CD4-positive, alpha-beta T cell treated with Interleukin-2 at 100 ng/mL for 4 hours (primary cell): Measurements from ENCODE around the gene AGTR1.
"Not testable (repeated sequence)": the region's sequence is repeated elsewhere in the genome, so short reads cannot be mapped to it uniquely, and the experiment has no call there.

Source experiments
- DNase-seq: peaks from one replicate; pipeline ENCODE4 v3.0.0-alpha.2; 2020; ENCODE audit warnings: low spot score

The AGTR1 gene

DNA sequence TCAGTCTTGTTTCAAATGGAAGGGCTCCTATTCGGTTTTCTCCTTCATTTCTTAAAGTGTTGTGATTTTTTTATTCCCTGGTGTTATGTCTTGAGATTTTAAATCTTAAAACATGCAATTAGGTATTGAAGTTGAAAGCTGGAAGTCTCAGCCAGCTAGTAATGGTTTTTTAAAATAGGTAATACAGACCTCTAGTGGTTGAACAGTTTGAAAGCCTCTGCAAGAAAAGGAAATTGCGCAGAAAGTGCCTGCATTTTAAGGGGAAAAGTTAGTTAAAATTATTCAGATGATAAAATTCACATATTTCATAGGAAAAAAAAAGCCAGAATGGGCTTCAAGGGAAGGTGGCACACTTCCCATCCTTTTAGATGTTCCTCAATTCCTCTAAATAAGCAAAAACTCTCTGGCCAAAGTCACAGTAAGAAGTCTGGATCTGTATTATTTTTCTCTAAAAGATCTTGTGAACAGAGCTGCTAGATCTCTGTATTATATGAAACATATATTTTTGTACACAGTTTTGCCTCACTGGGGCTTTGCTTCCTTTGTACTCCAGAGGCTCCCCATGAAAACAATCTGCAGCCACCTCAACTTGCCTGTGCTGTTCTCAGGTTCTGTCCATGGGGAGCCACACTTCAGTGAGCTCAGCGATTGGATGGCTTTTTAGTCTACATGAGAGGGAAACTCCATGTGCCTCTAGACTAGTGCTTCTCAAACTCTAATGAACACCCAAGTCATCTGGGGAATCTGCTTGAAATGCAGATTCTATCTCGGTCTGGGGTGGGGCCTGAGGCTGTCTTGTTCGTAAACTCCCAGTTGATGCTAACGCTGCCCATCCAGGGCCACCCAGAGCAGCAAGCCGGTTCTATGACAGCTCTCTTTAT is 21.5 kb downstream of the AGTR1 start:
- no peak for DNase-seq

DNA sequence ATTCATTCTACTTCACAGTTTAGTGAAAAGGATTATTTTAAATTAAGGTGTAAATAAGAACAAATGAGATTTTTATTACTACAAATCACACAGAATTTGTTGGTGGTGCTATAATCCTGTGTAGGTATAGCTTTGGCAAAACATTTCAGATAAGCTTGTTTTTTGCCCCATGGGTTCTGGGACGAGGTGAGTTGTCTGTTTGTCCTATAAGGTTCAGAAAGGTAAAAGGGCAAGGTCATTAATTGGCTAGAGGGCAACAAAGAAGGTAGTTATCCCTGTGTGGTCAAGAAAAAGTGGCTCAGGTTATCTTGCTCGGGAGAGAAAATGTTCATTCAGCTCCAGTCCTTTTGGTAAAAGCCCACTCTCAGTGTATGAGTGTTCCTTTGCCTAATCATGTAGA is 23.2 kb downstream of the AGTR1 start:
- no peak for DNase-seq

DNA sequence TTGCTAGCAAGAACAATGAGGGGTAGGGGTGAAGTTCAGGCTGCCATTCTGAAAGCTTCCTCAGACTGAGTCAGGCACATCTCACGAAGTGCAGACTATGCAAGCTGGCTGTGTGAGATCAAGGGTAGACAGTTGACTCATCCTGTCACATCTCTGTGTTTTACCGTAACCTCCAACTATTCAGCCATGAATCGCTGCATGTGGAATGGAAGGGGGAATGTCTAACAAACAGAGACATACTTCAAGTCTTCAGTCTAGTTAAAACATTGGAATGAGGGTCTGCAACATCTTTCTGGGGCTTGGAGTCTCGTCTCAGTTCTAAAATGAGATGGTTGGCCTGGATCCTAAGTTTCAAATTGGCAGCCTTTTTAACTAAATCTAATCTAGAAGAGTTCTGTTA is 25.9 kb downstream of the AGTR1 start:
- DNase-seq: no peak

DNA sequence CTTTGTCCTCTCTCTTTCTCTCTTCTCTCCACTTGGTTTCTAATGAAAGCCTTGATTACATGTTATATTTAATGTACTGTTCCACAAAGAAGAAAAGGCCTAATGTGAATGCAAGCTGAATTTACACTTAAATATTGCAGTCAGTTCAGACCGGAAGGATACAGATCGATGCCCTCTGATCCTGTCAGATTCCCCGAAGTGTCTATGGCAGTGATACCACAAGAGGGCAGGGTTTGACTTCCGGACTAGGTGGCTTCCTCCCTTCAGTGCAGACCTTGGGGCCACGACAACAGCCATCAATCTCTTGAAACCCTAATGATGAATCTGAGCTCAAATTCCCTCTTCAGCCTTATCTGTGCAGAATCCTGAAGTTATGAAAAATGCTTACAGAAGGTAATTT is 29.5 kb downstream of the AGTR1 start:
- DNase-seq: no peak

DNA sequence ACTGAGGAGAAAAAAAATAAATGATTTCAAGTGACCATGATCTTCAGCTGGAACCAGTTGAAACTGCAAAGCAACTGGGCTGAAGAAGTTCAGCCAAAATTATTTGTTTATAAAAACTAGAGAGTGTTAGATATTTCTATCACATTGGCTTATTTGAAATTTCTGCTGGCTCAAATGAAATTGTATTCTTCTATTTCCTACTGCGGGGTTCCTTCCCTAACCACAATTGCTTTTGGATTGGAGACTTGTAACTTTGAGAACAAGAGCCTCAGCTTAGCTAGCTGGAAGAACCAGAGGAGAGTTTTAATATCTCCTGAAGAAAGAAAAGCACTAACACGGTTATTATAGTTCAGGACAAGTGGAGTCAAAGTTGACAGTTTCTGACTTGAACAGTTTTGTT is 31.1 kb downstream of the AGTR1 start:
- no peak for DNase-seq

DNA sequence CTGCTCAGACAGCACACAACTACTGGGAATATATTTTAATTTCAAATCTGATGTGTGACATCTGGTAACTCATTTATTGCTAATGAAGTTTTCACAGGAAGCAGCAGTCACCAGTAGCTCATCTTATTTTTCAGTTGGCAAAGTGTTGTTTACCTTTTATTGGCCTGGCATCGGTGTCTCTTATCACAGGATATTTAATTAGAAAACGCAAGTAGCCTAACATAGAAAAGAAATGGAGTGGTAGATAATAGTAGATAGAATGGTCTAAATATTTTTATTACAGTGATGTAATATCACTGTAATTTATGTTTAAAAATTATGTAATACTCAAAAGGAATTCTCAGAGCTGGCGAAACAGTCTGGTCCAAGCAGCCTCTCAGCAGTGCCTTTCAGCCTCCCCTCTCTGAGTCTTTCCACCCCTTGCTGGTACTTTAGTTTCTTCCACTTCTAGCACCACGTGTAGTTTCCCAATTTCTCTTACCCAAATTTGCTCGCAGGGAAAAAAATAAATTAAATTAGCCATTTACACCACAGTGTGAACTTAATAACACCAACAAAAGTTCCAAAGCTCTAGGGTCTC is 31.9 kb downstream of the AGTR1 start:
- no peak for DNase-seq

DNA sequence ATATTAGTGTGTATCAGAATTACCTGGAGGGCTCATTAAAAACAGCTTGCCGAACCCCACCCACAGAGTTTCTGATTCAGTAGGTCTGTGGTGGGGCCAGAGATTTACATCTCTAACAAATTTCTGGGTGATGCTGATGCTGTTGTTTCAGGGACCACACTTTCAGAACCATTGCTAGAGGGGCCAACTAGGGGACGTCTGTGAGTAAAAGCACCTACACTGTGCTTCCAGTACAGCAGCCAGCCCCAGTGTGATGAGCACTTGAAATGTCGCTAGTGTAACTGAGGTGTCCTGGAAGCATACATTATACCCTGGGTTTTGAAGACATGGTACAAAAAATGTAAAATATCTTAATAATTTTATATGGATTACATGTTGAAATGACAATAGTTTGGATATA is 33.0 kb downstream of the AGTR1 start:
- no peak for DNase-seq

DNA sequence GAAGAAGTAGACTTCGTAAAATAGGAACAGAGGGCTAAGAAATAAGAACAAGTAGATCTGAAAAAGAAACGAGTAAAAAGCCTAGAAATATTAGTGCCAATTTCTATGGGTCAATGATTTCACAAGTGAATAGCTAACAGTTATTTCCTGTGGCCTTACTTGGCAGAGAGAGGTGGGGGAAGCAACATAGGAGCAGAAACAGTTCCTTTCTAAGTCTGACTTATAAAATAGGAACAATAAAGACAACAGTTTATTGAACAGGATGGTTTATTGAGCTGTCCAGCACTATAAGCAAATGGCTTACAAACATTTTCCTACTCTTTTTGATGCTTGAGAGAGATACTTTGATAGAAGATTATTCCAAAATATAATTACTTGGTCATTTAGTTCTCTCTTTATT is 37.9 kb downstream of the AGTR1 start:
- no peak for DNase-seq

DNA sequence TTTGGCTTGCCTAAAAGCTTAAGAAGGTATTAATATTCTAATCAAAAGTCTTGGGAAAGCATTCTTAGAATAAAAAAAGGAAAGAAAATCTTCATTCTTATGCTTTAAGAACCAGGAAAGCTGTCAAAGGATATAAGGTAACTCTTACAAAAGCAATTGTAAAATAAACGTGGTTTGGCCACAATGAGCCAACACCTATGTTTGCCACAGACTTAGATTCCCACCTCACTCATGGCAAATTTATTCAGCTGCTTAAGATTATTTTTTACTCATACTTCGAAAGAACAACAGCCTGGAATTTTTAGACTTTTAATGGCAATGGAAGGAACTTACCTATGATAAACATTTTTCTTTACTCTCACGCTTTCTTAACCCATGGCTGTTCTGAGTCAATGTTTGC is 38.4 kb downstream of the AGTR1 start:
- DNase-seq: no peak

DNA sequence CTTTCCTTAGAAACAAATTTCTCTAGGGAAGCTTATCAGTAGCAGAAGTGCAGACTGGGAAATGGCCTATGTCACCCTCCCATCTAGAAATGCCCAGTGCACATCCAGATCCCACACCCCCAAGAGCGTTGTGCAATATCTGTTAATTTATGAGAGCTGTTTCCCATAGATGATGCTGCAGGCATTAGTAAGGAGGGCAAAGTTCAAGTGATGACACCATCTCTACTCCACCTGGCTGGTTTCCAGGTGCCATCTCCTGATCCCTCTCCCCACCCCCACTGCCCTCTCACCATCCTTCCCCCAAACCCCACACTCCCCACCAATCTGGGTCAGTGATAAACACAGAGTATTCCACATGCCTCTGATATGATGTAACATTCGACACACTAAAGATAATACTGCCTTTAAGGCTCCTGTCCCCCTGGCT is 39.4 kb downstream of the AGTR1 start:
- DNase-seq: no peak

DNA sequence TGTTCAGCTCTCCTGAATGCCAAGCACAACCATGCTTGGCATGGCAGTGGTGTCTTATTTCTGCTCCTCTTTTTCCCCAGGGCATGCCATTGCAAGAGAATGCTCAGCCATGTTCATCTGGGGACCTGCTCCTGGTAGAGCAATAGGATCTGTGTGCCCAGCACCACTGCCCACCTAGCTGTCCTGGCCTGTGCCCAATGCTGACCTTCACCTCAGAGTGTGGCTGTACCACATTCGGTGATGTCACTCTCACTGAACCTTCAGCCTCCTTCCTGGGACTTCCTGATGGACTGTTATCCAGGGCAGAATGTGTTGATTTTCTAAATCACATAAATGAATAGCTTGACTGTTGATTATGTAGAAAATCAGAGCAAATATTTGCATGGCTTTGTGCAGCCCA is 42.0 kb downstream of the AGTR1 start:
- no peak for DNase-seq

DNA sequence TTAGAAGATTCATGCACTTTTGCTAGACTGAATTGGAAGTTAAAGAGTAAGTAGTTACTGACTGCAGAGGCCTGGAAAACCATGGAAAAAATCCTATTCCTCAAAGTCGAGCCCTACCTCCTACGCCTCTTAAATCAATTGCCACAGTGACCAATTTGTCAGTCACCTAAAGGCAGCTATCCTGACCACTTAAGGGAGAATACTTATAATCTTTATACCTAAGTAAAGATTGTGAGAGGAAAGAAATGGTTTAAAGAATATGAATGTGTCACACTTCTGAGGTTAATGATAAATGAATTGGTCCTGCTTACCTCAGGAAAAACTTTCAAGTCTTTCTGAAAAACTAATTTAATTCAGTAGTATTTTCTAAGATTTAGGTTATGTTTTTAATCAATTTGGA is 42.6 kb downstream of the AGTR1 start:
- DNase-seq: no peak

DNA sequence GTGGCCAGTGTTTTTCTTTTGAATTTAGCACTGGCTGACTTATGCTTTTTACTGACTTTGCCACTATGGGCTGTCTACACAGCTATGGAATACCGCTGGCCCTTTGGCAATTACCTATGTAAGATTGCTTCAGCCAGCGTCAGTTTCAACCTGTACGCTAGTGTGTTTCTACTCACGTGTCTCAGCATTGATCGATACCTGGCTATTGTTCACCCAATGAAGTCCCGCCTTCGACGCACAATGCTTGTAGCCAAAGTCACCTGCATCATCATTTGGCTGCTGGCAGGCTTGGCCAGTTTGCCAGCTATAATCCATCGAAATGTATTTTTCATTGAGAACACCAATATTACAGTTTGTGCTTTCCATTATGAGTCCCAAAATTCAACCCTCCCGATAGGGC is 43.5 kb downstream of the AGTR1 start:
- no peak for DNase-seq

DNA sequence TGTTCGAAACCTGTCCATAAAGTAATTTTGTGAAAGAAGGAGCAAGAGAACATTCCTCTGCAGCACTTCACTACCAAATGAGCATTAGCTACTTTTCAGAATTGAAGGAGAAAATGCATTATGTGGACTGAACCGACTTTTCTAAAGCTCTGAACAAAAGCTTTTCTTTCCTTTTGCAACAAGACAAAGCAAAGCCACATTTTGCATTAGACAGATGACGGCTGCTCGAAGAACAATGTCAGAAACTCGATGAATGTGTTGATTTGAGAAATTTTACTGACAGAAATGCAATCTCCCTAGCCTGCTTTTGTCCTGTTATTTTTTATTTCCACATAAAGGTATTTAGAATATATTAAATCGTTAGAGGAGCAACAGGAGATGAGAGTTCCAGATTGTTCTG is 44.4 kb downstream of the AGTR1 start:
- DNase-seq: no peak

DNA sequence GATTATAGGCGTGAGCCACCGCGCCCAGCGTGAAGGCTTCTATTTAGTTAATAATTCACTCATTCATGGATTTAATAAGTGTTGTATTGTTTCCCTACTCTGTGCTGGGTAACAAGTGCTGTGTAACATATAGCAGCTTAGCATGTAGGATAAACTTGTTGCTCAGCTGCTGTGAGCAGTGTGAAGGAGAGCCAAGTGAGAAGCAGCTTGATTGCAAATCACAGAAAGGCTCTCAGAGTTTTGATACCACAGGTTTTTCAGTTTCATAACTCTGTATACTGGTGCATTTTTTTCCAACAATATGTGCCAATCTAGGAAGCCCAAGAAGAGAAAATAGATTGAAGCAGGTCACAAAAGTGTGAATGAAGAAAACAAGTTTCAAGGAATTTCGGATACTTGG is 48.4 kb downstream of the AGTR1 start:
- DNase-seq: no peak

DNA sequence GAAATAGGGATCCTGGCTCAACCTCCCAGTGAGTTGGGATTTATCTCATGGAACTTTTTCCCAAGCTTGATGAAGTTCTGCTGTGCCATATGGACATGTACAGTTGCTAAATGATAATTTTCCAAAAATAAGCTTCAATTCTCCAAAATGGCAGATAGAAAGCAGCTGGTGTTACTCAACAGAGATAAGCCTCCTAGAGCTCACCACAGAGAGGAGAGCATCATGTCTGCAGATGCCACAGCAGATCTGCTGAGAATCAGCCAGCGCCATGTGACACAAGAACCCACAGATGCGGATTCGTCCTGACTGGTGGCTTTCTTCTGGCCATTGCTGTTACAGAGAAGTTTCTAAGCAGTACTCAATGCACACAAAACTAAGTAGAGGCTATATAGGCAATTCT is 50.6 kb downstream of the AGTR1 start:
- DNase-seq: no peak

DNA sequence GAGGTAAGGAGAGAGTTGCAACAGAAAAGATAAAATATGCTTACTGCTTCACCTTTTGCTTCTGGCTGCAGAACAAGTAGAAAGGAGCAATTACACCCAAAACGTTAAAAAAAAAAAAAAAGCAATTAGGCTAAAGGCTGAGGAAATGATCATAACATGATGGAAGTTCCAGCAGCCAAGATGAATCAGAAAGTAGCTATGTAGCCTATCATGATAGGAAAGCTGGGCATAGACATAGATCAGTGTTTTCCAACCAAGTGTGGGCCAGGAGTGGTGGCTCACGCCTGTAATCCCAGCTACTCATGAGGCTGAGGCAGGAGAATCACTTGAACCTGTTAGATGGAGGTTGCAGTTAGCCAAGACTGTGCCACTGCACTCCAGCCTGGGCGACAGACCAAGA is 52.6 kb downstream of the AGTR1 start:
- no peak for DNase-seq

DNA sequence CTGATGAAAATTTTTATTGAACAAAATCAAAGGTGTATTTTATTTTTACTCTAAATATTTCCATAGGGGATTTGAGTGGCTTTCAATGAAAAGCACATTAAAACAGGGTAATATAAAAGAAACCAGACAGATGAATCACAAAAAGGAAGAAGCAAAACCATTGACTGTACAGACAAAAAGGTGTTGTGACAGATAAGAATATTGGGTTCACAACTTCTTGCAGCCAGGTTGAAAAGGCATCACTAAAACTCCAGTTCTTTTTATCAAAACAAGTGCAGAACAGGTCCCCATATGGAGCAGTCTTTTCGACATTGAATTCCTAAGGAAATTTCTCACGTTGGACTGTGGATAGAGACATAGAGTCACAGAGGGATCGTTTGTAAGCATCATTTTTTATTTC is 53.8 kb downstream of the AGTR1 start:
- no peak for DNase-seq

DNA sequence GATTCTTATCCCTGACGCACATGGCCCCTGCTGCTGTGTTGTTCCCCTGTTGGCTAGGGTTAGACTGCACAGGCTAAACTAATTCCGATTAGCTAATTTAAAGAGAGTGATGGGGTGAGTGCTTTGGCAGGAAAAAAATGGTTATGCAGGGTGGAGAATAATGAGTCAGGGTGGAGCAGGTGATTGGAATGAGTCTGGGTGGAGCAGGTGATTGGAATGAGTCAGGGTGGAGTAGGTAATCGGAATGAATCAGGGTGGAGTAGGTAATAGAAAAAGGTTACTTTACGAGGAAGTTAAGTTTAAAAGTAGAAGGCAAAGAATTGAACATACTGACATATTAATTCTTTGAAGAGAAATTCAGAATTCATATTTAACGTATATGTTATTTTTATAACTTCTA is 55.7 kb downstream of the AGTR1 start:
- DNase-seq: not testable (repeated sequence)

DNA sequence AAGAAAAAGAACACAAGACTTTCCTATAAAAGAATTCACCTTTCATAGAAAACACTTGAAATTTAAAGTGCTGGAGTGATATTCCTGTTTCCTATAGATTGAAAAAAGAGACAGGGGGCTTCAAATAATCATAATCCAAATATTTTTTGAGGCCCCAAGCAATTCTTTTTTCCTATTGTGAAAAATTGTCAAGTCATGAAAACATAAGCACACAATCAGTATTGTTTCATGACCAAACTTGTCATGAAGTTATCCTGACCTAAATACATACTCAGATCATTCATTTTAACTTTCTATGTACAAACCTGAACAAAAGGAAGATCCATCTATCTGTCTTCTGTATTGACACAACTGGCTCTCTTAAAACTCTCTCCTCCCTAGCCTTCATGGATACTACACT is 57.9 kb downstream of the AGTR1 start:
- no peak for DNase-seq

DNA sequence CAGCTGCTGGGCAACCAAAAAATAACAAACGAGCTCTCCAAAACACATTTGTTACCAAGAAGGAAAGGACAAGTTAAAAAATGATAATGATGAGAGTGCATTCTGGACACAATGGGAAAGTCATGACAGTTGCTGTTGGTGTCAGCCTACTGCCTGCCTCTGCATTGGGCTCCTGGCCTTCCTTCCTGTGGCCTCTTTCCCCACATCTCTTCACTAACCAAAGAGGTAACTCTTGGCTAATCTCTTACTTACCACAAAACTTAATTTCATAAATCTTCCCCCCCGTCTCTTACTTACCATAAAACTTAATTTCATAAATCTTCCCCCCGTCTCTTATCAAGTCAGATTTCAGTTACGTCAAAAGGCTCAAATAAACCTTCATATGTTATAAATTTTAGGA is 58.6 kb downstream of the AGTR1 start:
- DNase-seq: no peak

DNA sequence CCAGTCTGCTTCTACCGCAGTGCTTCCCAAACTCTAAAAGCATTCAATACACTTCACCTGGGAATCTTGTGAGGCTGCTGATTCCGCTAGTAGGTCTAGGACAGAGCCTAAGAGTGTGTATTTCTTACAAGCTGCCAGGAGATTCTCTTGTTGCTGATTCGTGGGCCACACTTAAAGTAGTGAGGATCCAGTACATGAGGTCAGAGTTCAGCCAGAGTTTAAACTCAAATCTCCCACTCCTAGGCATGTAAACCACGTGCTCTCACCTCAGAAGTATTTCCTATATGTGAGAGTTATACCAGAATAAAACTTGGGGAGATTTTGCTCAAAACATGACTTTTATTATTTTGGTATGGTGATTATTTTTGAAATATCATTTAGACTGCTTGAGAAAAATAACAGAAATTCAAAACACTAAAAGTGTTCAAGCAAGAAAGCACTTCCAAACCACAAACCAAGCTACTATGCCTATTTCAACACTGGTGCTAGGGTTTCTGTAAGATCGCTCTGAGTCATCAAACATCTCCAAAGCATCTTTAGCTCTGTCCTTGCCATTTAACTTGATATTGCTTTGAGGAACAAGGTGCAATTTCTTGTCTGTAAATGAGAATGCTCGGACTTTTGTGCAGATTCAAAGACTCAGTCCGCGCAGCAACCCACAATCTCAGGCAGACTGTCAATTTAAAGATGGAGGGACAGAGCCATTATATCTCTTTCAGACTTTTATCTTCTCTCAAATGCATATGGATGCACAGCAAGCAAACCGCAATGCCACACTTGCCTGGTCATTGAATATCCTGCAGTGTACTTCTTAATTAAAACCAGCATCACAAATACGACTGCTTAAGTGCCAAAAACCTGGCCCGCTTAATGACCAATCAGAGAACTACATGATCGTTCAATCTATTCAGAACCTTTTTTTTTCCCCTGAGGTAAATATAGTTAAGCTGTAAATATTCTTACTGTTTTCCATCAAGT is 59.8 kb downstream of the AGTR1 start:
- DNase-seq: no peak
